HG03064 (cell line): ENCODE measurements around the gene PITX2.

Source experiments
- ATAC-seq: cut with Tn5 transposase; IDR thresholded peaks from one replicate; pipeline ENCODE4 v1.9.1; 2021; ENCODE audit warnings: low read depth; ENCODE audit not compliant: unreplicated experiment

The PITX2 gene

DNA sequence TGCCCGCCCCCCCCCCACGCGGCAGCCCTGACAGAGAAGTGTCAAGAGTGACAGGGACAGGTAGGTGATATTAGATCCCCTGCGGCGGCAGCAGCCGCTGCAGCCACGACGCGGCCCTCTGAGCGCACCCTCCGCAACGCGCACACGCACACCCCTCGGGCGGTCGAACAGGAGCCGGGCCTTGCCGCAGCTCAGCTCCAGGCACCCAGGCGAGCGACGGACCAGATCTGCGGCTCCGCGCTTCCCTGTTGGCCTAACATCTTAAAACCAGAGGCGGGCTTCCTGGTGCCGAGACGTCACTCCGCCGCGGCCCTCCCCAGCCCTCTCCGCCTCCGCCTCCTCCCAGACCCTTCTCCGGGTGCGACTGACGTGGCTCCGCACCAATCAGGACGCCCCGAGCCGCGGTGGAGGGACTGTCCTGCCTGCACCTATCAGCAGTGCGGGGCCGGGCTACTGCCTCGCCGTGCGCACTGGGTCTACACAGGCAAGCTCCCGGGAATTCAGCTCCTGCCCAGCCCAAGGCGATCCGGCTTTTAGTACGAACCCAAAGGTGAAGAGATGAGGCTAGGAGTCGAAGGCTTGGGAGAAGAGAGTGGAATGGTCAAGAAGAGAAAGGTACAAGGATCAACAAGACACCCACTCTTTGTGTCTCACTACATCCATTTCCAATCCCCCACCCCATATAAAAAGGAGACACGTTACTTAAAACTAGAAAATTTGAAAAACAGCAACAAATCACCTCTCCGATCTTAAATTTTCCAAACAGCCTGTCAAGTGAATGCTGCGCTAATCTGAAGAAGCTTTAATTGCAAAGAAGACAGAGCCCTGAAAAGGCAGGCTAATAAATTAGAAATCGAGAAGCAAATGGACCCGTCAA is at the start of gene PITX2:
TSS of gene PITX2 (minus strand) at position 237 of the 877 bp plus-strand sequence. CDS start 617 bp downstream, outside the sequence.
- ATAC-seq, result peak; percentile 78

DNA sequence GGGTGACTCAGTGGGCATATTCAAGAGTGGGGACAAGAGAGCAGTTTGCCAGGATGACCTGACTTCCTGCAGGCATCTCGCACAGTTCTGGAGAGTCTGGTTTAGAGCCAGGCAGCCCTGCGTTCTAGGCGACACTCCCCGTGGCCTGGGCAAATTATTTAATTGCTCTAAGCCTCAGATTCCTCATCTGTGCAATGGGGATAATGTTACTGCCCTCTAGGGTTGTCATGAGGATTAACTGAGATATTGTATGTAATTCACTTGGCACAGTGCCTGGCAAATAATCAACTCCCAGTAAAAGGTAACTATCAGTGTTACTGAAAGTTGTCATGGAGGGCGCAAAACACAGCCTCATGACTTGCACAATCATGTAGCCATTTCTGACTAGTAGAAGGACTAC is 48.8 kb upstream of the PITX2 start:
- no peak for ATAC-seq

DNA sequence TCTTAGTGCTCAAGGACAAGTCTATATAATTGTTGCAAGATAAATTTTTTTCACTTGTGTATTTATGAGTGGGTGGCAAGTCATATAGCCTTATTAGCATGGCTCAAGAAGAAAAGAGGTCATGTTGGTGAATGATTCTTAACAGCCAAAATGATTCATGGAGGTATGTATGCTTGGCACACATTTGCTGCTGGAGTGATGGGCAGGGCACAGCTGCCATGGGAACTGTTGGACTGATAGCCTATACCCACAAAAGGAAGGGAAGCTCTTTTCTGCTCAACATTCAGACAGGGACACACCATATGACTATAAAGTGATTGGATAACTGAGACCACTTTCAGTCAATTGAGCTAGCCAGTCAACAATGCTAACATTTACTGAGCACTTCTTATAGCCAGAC is 46.8 kb upstream of the PITX2 start:
- ATAC-seq, result no peak

DNA sequence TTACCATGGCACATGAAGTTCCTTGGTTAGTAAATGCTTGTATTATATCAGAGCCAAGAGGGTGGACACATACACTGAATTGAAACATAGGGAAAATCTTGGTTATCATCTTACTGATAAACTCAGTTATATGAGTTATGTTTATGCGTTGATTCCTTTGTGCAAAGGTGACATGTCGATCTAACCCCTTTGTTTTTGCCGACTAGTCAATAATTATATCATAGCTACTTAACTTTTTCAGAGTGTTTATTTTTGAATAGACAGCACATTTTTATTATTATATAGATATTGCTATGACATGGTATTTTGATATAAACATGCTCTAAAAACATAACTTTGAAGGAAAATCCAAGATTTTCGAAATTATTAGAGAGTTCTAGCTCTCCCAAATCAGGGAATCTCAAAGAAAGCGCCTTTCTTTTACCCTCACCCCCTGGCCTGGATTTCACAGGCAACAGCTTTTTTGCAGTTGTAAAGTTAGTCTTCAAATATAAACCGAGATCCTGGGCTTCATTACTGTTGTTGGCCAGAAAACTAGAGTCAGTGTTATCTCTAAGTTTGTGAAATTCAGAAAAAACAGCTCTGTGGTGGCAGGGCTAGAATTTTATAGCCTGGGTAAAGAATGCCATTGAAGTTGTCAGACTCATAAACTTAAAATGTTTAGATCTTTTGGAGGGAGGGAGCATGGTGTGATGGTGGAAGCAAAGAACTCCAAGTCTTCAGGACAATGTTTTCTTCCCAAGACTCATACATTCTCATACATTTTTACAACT is 45.8 kb upstream of the PITX2 start:
- ATAC-seq, result no peak

DNA sequence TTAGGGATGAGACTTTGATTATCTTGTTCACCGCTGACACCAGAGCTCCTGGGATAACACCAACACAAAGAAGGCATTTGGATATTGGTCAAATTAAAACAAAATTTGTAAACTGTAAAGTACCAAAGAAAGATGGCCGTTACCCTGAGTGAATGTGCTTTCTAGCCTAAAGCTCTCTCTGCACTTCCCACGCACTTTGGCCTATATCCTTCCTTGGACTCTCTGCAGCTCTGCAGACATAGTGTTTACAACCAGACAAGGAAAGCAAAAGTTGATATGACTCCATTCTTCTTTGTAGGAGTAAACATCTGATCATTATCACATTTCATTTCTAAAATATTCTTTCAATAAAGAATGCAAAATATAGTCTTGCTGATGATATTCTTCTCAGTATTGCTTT is 44.8 kb upstream of the PITX2 start:
- no peak for ATAC-seq

DNA sequence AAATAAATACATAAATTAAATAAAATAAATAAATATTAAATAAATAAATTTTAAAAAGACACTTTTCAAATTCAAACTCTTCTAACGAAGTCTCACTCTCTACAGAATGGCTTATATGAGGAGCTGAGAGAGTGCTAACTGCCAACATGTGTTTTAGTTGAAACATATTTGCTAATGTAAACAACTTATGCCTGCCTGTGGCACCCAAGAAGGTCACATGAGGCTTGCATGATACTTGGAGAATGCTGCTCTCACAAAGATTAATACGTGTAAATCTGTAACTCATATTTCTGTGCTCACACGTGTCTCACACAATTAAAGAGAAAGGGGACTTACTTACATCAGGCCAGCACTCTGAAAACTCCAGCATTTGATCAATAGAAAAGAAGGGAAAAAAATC is 43.2 kb upstream of the PITX2 start:
- no peak for ATAC-seq

DNA sequence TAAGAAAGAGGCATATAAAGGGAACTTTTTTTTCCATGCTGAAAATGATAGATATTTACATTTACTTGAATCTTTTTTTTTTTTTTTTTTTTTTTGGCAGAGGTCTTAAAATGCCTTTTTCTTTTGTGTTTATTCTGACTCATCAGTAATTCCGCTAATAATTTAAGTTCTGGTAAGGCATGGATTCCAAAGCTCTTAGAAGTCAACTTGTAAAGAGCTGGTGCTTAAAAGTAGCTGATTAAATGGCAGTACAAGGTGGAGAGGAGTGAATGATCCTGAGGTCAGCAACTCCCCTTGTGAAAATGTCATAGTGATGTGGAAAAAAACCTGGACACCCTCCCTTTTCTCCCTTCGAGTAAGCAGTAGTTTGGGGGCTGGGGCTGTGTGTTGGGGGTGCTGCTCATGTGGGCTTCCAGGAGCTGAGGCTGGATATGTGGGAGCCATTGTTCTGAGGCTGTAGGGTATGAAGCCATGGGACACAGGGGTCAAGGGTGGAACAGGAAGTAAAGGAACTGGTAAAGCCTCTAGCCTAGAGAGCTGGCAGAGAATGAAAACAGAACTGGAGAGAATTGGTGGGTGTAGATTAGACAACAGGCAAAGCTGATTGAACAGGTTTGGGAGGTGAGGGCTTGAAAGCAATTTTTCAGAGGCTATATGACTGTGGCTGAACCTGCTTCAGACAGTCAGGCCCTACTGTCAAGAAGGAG is 41.0 kb upstream of the PITX2 start:
- ATAC-seq, result no peak

DNA sequence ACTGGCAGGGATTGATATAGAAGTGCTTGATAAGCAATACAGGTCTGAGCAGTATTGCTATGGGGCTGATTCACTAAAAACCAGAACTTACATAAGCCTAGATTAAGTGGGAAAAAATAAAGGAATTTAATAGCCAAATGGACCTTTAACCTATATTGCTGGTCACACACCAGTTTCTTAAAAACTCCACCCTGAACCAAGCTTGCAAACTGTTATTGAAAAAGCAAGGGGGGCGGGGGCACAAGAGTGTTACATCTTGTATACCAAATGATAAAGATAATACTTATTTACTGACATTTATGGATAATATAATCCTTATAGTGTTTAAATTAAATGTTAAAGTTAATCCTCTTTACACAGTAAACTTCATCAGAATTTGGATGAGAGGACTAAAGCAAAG is 40.3 kb upstream of the PITX2 start:
- no peak for ATAC-seq

DNA sequence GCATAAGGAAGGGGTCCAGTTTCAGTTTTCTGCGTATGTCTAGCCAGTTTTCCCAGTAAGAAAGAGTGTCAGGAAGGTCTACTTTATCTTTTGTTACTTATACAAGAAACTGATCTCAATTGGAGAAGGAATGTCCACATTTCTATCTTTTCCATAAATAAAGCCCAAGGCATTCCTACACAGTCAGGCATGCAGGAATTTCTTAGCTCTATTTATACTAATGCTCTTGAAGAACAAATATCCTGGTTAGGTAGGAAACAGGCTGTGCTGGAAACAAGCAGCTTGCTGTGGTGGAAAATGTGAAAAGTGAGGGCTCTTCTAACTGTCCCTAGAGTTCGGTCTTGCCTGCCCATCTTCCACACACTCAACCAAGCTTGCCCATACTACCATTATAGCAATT is 37.9 kb upstream of the PITX2 start:
- no peak for ATAC-seq

DNA sequence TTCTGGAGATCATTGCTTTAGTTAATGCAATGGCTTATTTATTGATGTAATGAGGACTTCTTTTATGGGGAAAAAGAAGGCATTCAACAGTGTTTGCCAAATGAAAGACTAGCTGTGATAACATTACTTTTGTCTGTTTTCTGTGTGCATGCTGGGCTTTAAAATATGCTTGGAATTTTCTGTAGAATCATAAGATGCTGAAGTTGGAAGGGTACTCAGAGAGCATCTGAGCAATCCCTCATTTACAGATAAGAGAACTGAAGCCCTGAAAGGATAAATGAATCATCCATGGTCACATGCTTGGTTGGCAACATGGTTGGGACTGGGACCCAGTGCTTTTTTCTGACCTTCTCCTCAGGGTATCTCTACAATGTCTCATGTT is 31.4 kb upstream of the PITX2 start:
- ATAC-seq, result no peak

DNA sequence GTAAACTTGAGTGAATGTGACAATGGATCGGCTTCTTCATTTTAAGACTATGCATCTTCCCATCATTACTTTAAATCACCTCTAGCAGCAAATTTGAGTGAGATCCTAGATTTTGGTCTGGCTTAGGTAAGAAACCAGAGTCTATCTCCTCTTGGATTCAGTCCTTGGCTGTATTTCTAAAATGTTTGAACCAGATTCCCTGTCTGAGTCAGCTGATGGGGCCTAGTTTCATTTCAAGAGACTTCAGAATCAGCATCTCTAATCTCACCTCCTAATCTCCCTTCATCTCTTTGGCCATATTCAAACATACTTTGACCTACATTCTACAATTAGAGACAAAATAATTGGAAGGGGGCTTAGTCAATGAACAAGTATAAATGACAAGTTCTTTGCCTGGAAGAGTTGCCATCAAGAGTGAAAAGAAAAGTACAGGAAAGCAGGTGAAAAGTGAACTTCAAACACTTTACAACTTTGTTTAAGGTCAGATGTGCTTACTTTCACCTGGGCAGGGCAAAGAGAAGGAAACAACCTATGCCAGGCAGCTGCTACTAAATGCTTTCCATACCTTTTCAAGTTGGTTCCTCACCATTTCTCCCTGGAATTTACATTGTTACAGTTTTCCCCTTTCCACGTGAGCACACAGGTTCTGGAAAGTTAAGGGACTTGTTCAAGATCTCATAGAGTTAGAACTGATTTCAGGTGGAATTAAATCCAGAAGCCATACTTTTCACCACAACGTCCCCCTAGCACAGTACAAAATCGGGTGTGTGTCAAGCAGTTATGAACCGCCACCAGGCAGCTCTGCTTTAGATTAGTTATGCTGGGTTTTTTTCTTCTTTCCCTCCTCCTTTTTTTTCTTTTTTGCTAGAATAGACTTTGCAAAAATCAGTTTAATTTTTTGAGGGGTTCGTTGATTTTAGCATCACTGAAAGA is 30.7 kb upstream of the PITX2 start:
- no peak for ATAC-seq

DNA sequence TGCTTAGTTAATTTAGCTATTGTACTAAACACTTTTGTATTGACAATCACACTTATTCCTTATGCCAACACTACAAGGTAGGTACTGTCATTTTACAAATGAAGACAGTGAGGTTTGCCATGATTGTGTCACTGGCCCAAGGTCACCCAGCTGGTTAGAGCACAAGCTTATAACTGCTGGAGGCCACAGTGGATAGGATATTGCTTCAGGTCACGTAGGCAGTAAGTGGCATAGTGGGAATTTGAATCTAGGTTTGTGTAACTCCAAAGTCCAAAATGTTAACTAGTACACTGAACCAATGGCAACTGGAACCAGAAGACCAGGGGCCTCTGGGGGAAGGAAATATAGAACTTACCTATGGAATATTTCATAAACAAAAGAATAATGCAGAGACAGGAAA is 21.1 kb upstream of the PITX2 start:
- ATAC-seq, result no peak

DNA sequence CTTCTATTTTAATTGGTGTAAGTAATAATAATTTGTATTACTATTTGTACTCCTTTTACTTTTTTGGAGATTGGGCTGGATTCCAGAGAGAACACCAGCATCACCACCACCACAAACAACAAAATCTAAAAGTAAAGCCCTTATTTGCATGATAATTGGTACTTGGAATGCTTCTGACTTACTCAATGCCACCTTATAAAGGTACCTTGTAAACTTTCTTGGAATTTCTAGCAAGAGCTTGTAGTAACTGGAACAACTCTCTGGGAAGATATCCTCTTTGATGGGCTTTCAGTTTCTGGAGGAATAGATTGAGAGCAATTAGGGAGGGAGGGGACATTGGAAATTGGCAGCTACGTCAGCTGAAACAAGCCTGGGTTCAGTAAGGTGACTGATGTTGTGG is 20.2 kb upstream of the PITX2 start:
- no peak for ATAC-seq

DNA sequence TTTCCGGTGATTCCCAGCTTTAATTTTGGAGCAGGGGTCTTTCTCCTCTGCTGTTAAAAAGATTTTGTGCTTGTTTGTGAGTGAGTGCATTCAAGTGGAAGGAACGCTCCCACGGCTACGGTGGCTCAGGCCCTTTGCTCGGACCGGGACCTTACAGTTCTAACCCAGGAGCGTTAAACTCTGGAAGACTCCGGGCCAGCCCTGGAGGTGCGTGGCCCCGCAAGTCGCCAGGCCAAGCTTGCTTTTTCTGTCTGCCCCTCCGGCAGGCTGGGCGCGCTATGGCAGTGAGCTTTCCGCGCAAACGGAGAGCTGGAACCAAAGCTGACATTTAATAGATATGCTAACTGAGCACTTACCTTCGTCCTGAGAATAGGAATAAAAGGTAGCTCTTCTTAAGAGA is 18.3 kb upstream of the PITX2 start:
- no peak for ATAC-seq

DNA sequence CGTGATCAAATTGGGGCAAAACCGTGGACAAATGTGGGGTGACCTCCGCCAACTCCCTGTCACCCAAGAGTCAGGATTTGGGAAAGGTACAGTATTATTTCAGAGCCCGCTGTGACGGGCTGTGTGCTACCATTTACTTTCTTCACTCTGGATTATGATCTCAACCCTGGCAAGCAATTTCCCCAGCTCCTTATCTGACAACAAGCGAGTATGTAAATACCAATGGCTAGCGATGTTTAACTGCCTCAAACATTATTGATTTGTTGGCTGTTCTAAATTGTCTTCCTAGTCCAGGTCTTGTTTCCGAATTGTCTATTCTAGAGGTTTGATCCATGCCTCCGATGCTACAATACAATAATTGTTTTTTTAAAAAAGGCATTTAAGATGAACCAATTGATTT is 17.7 kb upstream of the PITX2 start:
- ATAC-seq, result no peak

DNA sequence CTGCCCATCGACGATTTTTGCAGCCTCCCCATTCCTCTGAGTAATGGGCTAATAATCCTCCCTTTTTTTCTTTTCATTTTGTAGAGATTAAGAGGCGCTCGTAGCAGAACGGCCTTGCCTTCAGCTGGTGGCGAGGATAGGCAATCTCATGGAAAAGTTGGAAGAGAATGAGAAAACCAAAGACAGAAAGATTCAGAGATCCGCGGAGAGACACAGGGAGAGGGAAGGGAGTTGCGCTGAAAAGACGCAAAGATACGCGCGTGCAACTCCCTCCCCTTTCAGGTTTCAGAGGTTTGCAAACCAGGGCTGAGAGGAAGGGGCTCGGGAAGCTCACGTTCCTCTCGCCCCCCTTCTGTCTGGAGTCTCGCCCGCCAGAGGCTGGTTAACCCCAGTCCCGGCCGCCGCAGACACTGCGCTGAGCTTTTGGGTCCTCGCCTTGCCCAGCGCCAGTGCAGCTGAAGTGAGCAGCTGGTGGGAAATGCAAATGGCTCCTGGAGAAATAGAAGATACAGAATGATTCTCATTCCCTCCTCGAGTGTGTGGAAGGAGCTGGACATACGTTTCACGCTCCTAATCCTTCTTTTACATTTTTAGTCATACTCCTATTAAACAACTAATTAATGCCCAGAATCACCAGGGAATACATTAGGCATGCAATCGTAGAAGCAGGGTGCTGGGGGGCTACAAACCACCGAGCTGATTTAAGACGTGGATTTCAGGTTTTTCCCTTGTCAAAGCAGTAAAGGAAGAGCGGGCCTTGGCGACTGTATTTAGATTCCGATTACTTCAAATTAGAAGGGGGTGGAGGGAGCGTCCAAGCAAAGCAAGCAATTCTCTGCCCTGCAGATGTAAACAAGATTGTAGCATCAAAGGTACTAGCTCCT is 16.6 kb upstream of the PITX2 start:
- no peak for ATAC-seq

DNA sequence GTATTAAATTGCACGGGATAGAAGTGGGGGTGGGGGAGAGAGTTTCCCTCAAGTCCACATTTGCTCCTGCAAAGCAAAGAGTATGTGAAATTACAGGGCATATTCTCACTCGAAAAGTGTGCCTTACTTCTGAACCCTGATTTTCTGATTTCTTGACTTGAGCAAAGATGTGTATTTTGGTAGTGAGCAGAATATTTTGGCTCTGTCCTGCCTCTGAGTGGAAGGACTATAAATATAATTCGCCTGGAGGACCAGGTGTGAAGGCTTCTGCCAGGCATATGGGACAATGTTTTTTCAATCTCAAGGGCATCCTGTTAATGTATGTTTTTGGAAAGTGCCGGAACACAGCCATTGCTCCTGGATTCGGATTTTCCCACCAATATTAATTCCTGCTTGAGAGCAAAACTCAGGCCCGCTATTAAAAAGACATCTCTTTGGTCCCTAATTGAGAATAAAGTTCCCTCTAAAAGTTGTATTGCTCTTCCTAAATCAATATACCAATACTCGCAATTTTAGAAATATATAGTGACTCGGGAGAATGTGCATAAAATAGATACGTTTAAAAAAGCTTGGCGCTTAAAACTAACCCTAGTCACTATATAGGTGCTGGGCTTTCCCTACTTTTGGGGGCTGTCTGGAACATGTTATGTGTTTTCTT is 15.3 kb upstream of the PITX2 start:
- no peak for ATAC-seq

DNA sequence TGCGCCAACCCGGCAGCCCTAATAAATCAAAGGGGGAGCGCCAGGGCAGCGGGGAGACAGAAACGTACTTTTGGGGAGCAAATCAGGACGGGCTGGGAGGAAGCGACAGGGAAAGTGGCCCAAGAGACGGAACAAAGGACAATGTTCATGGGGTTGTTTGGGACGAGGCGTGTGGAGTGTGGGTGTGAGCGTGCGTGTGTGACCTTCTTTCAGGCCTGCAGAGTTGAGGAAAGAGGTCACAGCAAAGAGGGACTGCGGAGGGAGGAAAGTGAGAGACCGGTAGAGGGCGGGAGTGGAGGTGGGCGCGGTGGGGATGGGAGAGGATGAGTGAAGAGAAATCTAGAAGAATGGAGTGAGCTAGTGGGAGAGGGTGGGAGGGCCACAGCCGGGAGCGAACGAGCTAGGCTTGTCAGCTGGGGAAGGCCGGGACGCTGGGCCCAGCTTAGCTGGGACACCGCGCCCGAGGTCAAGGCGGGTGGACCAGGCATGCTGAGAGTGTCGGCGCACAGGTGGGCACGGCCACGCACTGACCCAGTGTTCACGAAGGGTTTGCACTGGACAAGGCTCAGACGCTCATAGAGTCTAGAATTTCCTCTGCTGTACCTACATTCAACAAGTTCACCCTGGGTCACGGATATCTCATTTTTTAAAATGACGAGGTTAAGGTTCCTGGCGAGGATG is 14.7 kb upstream of the PITX2 start:
- no peak for ATAC-seq
